H1 (cell line): Measurements from ENCODE around the gene DPP10. TPM values are rescaled to one million over a fixed set of nuclear protein-coding genes. Genes with fewer than 3 reads are reported as not detected.

Source experiments
- CREB1 ChIP-seq: IDR thresholded peaks from 2 replicates; pipeline ENCODE4 v1.6.1; 2012; ENCODE audit warnings: inconsistent platforms
- RAD21 ChIP-seq, 2 experiments: IDR thresholded peaks in 1 of 2; conservative IDR thresholded peaks in 1 of 2; 2 replicates each; pipeline ENCODE4 v1.6.1; 2011; ENCODE audit warnings: low read depth in 2 of 2, low read length in 2 of 2, improper control_type of control experiment in 1 of 2, inconsistent platforms in 1 of 2, mild to moderate bottlenecking in 1 of 2, moderate library complexity in 1 of 2
- SRF ChIP-seq: IDR thresholded peaks from 2 replicates; pipeline ENCODE4 v1.6.1; 2011; ENCODE audit warnings: mild to moderate bottlenecking, low read depth, low read length, moderate library complexity
- polyA plus RNA-seq, 7 experiments: library from polyadenylated mRNA; depleted of rRNA in 3 of 7; stranded (reverse) in 5 of 7; unstranded in 2 of 7; fragments of >200 nt in 5 of 7; fragments of 200-250 nt in 2 of 7; gene quantifications; 1 replicate in 5 of 7; 2 replicates in 1 of 7; 4 replicates in 1 of 7; pipeline versions ENCODE4 v1.2.1 to v1.2.3, GENCODE V29; 2011 to 2013; ENCODE audit warnings: missing spikeins in 2 of 7, mixed read lengths in 2 of 7
- total RNA-seq: library from RNA; stranded (reverse); fragmentation: NEBNext Ultra II Directional; extraction: Animal tissue kit (Norgen Biotek cat#: 25700); gene quantifications from 2 replicates; pipeline ENCODE4 v1.2.1, GENCODE V29; 2021

Gene DPP10
- total and polyA plus RNA-seq, 2 of the 8 experiments (the other 6 are each of a cell fraction or from before 2014, with no cell fraction given) = 3.3 to 7.2 TPM

DNA sequence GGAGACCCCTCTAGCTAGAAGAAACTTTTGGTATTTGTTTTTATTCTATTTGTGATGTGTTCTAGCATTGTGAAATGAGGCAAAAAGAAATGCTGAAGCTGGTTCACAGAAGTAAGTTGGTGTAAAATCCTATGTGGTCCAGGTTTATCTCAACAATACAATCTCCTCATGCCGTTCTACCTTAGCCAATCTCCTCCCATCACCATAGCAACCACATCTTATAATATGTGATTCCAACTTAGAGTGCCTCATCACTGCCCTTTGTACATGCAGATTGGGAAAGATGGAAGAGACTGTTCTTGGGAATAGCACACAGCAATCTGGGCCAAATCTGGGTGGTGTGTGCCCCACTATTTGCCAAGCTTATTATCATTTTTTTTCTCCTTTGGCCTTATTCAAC, 30.3 kb downstream of the DPP10 start (continued):
- no peak for TF ChIP-seq RAD21 (IDR thresholded peaks at IDR 0.05 in 1 of 2, conservative IDR thresholded peaks at IDR 0.05 in 1 of 2; ENCODE audit: low read depth in 2 of 2, low read length in 2 of 2)
- TF ChIP-seq CREB1 = no peak
- TF ChIP-seq SRF = no peak
